DMS153 treated with DMSO at 0.1 percent for 48 hours (cell line): ENCODE data around the gene PVALEF.

Source experiments
- DNase-seq: peaks from one replicate; lab custom pipeline; 2025; ENCODE audit not compliant: unreplicated experiment; lab: John Stamatoyannopoulos, UW

PVALEF gene

GRCh38 chr17:81194941-81195901 lies 29.9 kb downstream of the PVALEF start:
- DNase-seq: no peak

GRCh38 chr17:81195941-81196495 lies 30.7 kb downstream of the PVALEF start:
- DNase-seq: no peak

DNA sequence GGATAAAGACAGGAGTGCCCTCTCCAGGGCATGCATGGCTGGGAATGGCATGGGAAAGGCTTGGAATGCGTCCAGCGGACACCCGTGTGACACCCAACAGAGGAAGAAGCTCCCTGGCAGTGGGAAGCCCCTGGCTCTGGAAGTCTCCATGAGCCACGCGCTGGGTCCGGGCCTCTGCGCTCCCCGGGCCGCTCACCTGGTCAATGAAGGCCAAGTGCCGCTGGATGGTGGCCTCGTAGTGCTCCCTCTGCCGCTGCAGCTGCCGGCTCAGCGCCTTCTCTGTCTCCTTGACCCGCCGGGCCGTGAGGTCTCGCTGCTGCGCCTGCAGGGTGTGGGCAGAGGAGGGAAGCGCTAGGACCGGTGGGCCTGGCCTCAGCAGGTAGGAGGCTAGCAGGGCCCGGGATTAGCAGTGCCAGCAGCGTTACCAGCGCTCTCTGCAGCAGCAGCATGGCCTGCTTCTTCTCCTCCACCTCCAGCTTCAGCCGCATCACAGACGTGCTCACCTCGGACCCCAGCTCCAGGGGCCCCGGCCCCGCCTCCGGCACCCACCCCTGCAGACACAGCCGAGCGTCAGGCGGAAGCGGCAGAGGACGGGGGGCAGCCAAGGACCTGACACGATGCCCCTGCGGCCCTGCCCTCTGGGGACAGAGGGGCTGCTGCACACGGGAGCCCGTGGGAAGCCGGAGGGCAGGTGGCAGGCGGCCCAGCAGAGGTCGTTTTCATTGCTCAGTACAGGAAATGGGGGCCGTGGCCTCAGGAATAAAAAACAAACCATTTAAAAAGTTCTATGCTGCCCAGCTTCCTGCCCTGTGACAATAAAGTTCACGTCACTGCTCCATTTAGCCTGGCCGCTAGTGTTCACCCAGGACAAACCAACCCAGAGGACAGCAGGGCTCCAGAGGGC lies 31.4 kb downstream of the PVALEF start:
- DNase-seq: no peak

DNA sequence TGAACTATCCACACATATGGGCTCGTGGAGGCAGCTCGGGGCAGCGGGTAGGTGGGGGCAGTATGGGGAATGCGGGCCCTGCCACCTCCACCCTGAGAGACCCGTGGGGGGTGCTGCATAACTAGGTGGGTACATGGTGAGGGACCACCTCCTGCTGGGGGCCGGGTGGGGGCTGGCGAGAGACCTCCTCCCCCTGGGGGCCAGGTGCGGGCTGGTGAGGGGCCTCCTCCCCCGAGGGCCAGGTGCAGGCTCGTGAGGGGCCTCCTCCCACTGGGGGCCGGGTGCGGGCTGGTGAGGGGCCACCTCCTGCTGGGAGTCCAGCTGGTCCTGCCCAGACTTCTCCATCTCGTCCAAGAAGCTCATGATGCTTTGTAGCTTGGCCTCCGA lies 32.1 kb downstream of the PVALEF start:
- DNase-seq: no peak

- no peak for DNase-seq
Observed at GRCh38 chr17:81197831-81198490, 32.7 kb downstream of the PVALEF start.

- DNase-seq: no peak
Observed at GRCh38 chr17:81198826-81199481, 33.6 kb downstream of the PVALEF start.

DNA sequence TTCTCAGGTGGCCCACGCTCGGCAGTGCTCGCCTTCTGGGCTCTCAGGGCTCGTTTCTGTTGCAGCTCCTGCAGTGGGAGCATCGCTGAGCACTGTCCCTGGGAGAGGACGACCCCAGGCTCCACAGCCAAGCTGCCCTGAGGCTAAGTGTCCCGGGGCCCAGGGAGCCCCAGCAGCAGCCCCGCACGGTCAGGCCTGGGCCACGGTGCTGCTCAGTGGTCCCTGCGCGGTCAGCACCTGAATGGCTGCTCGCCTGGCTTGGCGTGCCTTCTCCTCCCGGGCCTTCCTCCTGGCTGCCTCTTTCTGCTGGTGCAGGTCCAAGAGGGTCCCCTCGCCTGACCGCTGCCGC lies 34.1 kb downstream of the PVALEF start:
- DNase-seq: no peak

- no peak for DNase-seq
Observed at GRCh38 chr17:81200201-81200600, 34.9 kb downstream of the PVALEF start.

GRCh38 chr17:81200695-81201580 lies 35.6 kb downstream of the PVALEF start:
- DNase-seq: peak; percentile 11

GRCh38 chr17:81202318-81202717 lies 37.0 kb downstream of the PVALEF start:
- DNase-seq: no peak

DNA sequence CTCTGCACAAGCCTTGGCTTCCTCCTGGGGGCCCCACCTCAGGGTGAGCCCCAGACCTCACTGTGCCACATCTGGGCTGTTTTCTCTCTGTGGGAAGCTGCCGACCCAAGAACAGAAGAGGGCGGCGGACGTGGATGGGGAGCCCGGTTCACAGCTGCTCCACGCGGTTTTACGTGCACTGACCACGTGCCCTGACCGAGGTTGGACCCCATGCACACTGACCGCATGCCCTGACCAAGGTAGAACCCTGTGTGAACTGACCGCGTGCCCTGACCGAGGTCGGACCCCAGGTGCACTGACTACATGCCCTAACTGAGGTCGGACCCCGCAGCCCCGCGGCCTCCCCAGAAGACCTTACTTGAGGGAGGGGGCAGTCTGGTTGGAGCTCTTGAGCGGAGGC lies 37.8 kb downstream of the PVALEF start:
- no peak for DNase-seq

DNA sequence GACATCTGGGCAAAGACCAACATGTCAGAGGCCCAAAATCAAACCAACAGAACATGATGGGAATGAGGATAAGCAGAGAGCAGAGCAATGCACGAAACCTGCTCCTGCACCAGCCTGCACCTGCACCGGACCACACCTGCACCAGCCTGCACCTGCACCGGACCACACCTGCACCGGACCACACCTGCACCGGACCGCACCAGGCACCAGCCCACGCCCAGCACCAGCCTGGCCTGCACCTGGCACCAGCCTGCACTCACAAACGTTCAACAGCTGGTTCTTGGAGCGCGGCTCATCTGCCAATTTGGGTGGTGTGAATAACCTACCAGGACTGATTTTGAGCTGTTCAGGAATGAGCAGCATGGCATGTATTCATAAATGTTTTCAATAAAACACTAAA lies 39.3 kb downstream of the PVALEF start:
- no peak for DNase-seq

- DNase-seq: no peak
Observed at GRCh38 chr17:81206166-81206565, 40.9 kb downstream of the PVALEF start.

DNA sequence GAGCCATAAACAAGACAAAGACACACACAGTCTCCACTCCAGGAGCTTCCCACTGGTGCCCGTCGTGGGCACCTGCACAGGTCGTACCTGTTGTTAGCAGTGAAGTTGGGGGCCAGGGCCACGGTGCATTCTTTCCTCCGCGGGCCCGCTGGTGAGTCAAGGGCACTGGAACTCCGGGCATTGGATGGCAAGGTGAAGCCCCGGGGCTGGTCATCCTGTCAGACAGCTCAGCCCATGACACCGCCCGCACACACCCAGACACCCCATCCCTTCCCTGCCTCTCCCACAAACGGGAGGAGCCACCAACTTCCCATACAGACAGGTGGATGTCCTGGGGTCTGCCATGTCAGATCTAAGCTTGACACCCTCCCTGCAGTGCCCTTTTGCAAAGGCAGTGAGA lies 41.4 kb downstream of the PVALEF start:
- DNase-seq: no peak

DNA sequence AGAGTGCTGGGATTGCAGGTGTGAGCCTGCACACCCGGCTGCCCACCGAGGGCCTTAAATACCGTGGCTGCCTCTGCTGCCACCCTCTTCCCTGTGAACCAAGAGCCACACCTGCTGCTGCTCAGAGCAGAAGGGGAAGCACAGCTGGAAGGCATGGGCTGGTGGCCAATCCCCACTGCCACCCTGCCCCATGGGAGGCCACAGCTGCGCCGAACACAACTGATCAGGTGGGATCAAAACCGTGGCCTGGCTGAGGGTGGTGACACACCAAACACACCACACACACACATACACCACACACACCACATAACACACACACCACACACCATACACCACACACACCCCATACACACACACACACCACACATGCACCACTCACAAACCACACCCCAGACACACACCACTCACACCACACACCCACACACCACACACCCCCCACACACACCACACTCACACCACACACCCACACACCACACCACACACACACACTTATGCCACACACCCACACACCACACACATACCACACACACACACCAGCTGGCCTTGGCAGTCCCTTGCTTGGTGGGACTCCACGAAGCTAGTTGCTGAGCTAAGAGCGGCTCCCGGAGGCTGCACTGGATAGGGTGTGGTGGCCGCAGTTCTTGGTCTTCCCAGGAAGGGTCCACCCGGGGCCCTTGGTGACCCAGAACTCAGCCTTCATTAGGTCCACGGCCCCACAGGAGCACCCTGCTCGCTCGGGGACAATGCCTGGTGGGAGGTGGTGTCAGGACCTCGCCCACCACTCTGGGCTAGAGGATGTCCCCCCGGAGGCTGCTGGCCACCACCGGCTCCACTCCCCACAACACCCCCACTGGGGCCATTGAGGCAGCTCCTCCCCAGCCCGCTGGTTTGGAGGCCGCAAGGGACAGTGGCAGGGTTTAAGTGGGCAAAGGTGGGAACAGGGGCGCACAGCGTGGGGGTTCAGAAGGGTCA lies 42.6 kb downstream of the PVALEF start:
- no peak for DNase-seq

DNA sequence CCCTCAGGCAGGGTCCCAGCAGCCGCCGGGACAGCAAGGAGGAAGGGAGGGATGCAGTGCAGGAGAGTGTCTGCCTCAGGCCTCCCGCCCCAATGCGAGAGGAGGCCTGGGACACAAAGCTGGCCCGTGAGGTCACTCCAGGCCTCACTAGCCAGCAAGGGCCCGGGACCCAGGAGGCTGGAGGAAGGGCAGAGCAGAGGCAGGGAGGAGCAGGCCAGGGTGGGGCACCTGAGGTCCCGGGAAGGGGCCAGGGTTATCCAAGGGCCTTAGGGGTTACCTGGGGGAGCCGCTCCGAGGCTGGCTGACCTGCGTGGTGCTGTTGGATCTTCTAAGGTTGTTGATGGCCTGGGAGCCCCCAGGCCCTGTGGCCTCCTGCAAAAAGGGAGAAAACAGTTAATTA lies 43.3 kb downstream of the PVALEF start:
- DNase-seq: no peak

DNA sequence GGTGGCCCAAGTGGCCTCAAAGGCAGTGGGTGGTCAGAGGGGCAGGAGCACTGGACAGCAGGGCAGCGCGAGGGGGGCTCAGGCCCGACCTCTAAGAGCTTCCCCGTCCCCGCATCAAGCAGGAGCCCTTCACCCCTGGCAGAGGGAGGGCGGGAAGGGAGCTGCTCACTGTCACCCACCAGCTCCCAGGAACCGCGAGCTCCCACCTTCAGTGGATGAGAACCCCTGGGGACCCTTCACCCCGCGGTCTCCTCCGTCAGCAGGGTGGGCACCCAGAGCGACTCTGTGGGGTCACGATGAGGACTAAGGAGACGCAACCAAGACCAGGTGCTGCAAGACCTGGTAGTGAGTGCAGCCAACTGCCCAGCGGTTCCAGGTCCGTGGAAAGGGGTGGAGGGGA lies 43.8 kb downstream of the PVALEF start:
- DNase-seq: no peak

- no peak for DNase-seq
Observed at GRCh38 chr17:81210466-81210865, 45.2 kb downstream of the PVALEF start.
